ENCODE measurements around the gene TAP1.

- no peak for TF ChIP-seq CTCF (IDR thresholded peaks at IDR 0.05; ENCODE audit: low read depth, low read length)
- no peak for TF ChIP-seq EZH2phosphoT487 (IDR thresholded peaks at IDR 0.05; ENCODE audit: low read depth)
These were observed 41.5 kb upstream of the TAP1 start for GRCh38 chr6:32895006-32895345.
